GM23338 (cell line): ENCODE measurements around the gene RTL1. TPM values are rescaled to one million over a fixed set of nuclear protein-coding genes. Genes with fewer than 3 reads are reported as not detected.

Experiments used
- ATAC-seq: fragments of 200-7000 bp; cut with Tn5 transposase; 3 replicates; pipeline ENCODE4 v1.9.1; 2020
- DNase-seq: peaks from one replicate; pipeline ENCODE4 v3.0.0-alpha.2; 2015; ENCODE audit warnings: low spot score
- H2AFZ ChIP-seq: fragments of 200-600 bp; sonication (generic); 2 replicates; pipeline ENCODE4 v1.8.0; 2016; ENCODE audit warnings: antibody characterized with exemption, mild to moderate bottlenecking, moderate library complexity
- H3F3A ChIP-seq: fragments of 200-600 bp; sonication (generic); replicated peaks from 2 replicates; pipeline ENCODE4 v1.8.0; 2017; ENCODE audit warnings: antibody characterized with exemption, mixed run types, low read depth
- H3K27ac ChIP-seq: fragments of 200-600 bp; sonication (generic); 2 replicates; pipeline ENCODE4 v1.6.1; 2016; ENCODE audit warnings: low read depth
- H3K27me3 ChIP-seq: fragments of 200-600 bp; sonication (generic); 2 replicates; pipeline ENCODE4 v1.8.0; 2016; ENCODE audit warnings: mild to moderate bottlenecking, mixed run types, moderate library complexity; ENCODE audit not compliant: insufficient read depth
- H3K36me3 ChIP-seq: fragments of 200-600 bp; sonication (generic); 2 replicates; pipeline ENCODE4 v1.8.0; 2016; ENCODE audit warnings: mild to moderate bottlenecking; ENCODE audit not compliant: insufficient read depth
- H3K4me1 ChIP-seq: fragments of 200-600 bp; sonication (generic); 2 replicates; pipeline ENCODE4 v1.8.0; 2016; ENCODE audit warnings: mild to moderate bottlenecking, moderate library complexity; ENCODE audit not compliant: insufficient read depth
- H3K4me2 ChIP-seq: fragments of 200-600 bp; sonication (generic); 2 replicates; pipeline ENCODE4 v1.7.1; 2017; ENCODE audit warnings: mixed run types
- H3K4me3 ChIP-seq: fragments of 200-600 bp; sonication (generic); 2 replicates; pipeline ENCODE4 v1.6.1; 2016; ENCODE audit warnings: mixed run types
- H3K79me2 ChIP-seq: fragments of 200-600 bp; sonication (generic); replicated peaks from 2 replicates; pipeline ENCODE4 v1.8.0; 2017; ENCODE audit warnings: mild to moderate bottlenecking; ENCODE audit not compliant: insufficient read depth
- H3K9me2 ChIP-seq: fragments of 200-600 bp; sonication (generic); 2 replicates; pipeline ENCODE4 v1.8.0; 2017; ENCODE audit not compliant: insufficient read depth
- H4K20me1 ChIP-seq: fragments of 200-600 bp; sonication (generic); replicated peaks from 2 replicates; pipeline ENCODE4 v1.8.0; 2017; ENCODE audit warnings: mild to moderate bottlenecking; ENCODE audit not compliant: insufficient read depth
- H3K27ac Mint-ChIP-seq: 2 replicates; pipeline ENCODE4 v1.8.0; 2020; ENCODE audit warnings: inconsistent platforms, mild to moderate bottlenecking, moderate library complexity, mixed read lengths
- H3K27me3 Mint-ChIP-seq: 3 replicates; pipeline ENCODE4 v1.8.0; 2022; ENCODE audit warnings: low read depth, mild to moderate bottlenecking, moderate library complexity, mixed read lengths, inconsistent platforms; ENCODE audit not compliant: insufficient read depth, poor library complexity
- H3K36me3 Mint-ChIP-seq: 3 replicates; pipeline ENCODE4 v1.8.0; 2021; ENCODE audit warnings: low read depth, mild to moderate bottlenecking, inconsistent platforms, moderate library complexity, mixed read lengths
- H3K4me1 Mint-ChIP-seq: 3 replicates; pipeline ENCODE4 v1.8.0; 2020; ENCODE audit warnings: mild to moderate bottlenecking, inconsistent platforms, mixed read lengths
- H3K4me3 Mint-ChIP-seq: 3 replicates; pipeline ENCODE4 v1.8.0; 2021; ENCODE audit warnings: moderate library complexity, mild to moderate bottlenecking, inconsistent platforms, mixed read lengths
- H3K9me3 Mint-ChIP-seq: 3 replicates; pipeline ENCODE4 v1.8.0; 2020; ENCODE audit warnings: moderate library complexity, mild to moderate bottlenecking, inconsistent platforms, mixed read lengths
- CREB1 ChIP-seq: fragments of 250-450 bp; sonication (Bioruptor Pico); IDR thresholded peaks from 2 replicates; pipeline ENCODE4 v1.5.0; 2020; ENCODE audit warnings: low read depth, mild to moderate bottlenecking, moderate library complexity
- CTCF ChIP-seq, 2 experiments: fragments of 200-600 bp in 1 of 2; sonication (generic) in 1 of 2; conservative IDR thresholded peaks; 2 replicates each; pipeline versions ENCODE4 v1.5.1 to v1.6.1; 2016 to 2017; ENCODE audit warnings: antibody characterized with exemption in 2 of 2, low read depth in 2 of 2, mild to moderate bottlenecking in 2 of 2, moderate library complexity in 1 of 2
- ETS1 ChIP-seq: IDR thresholded peaks from 2 replicates; pipeline ENCODE4 v1.6.1; 2016; ENCODE audit warnings: antibody characterized with exemption
- EZH2 ChIP-seq: fragments of 200-600 bp; sonication (generic); IDR thresholded peaks from one replicate; pipeline ENCODE4 v1.8.0; 2017; ENCODE audit warnings: antibody characterized with exemption, mild to moderate bottlenecking, low read depth; ENCODE audit not compliant: unreplicated experiment
- EZH2phosphoT487 ChIP-seq: fragments of 200-600 bp; sonication (generic); IDR thresholded peaks from one replicate; pipeline ENCODE4 v1.8.1; 2018; ENCODE audit warnings: antibody characterized with exemption; ENCODE audit not compliant: unreplicated experiment
- JUNB ChIP-seq: IDR thresholded peaks from one replicate; pipeline ENCODE4 v1.6.1; 2016; ENCODE audit warnings: antibody characterized with exemption; ENCODE audit not compliant: unreplicated experiment
- NANOG ChIP-seq: IDR thresholded peaks from 2 replicates; pipeline ENCODE4 v1.6.1; 2016; ENCODE audit warnings: antibody characterized with exemption, borderline replicate concordance
- POLR2AphosphoS5 ChIP-seq: IDR thresholded peaks from 2 replicates; pipeline ENCODE4 v1.6.1; 2016; ENCODE audit warnings: antibody characterized with exemption, low read depth
- REST ChIP-seq: IDR thresholded peaks from one replicate; pipeline ENCODE4 v1.6.1; 2018; ENCODE audit warnings: antibody characterized with exemption; ENCODE audit not compliant: unreplicated experiment
- STAT1 ChIP-seq: IDR thresholded peaks from one replicate; pipeline ENCODE4 v1.6.1; 2016; ENCODE audit warnings: antibody characterized with exemption; ENCODE audit not compliant: unreplicated experiment
- ZNF114 ChIP-seq: fragments of 250-450 bp; sonication (Bioruptor Pico); IDR thresholded peaks from 2 replicates; pipeline ENCODE4 v1.5.0; 2020; ENCODE audit warnings: mild to moderate bottlenecking, moderate library complexity
- ZNF331 ChIP-seq: fragments of 250-450 bp; sonication (Bioruptor Pico); IDR thresholded peaks from 2 replicates; pipeline ENCODE4 v1.5.0; 2020; ENCODE audit warnings: low read depth, mild to moderate bottlenecking, moderate library complexity
- long read RNA-seq: library from polyadenylated mRNA; unstranded; transcript quantifications from one replicate; pipeline ENCODE4 v2.0.0, GENCODE V29; 2020; ENCODE audit not compliant: unreplicated experiment
- polyA plus RNA-seq: library from polyadenylated mRNA; unstranded; fragments of >200 nt; fragmentation: Nextera tagmentation; extraction: Ambion mirVana; gene quantifications from 2 replicates; pipeline ENCODE4 v1.2.1, GENCODE V29; 2016
- total RNA-seq: library from RNA; depleted of rRNA; stranded (reverse); fragments of >200 nt; shearing (Covaris generic); gene quantifications from 2 replicates; pipeline ENCODE4 v1.2.3, GENCODE V29; 2014; rRNA removed
- TF ChIP-seq, protein P1 (sequence below): fragments of 250-450 bp; sonication (Bioruptor Pico); IDR thresholded peaks from 2 replicates; pipeline ENCODE4 v1.5.0; 2020; ENCODE audit warnings: mild to moderate bottlenecking, moderate library complexity

The RTL1 gene
- total RNA-seq = not detected in 2 replicates
- polyA plus RNA-seq = not detected in 2 replicates
- long read RNA-seq = 0 reads

GRCh38 chr14:100903672-100904185, at the start of gene RTL1:
Gene RTL1, minus strand, starts transcription at chr14:100903722. Its CDS starts 18,934 bp downstream, at chr14:100884788.
- Mint-ChIP-seq H3K27ac (no peak within 1 kb of the TSS), H3K9me3 (peaks cover 13% of the 10 kb centered on the region), H3K36me3 (peaks cover 6% of the 10 kb centered on the region; the same call in 2 of the 3 replicates), H3K27me3 (peaks cover 50% of the 10 kb centered on the region), H3K4me1 (peaks cover 44% of the 10 kb centered on the region), H3K4me3 (peak within 1 kb of the TSS; percentile 81)
- Histone ChIP-seq H3K9me2 (no peaks in the 10 kb centered on the region), H2AFZ (peak within 1 kb of the TSS; percentile 81), H3K79me2 (no peaks in the 10 kb centered on the region), H3F3A (no peaks in the 10 kb centered on the region), H3K27me3 (peaks cover 38% of the 10 kb centered on the region), H4K20me1 (no peaks in the 10 kb centered on the region; the same call in 1 of the 2 replicates), H3K4me2 (peak within 1 kb of the TSS; percentile 82), H3K4me3 (peak within 1 kb of the TSS; percentile 64), H3K36me3 (no peaks in the 10 kb centered on the region), H3K27ac (no peak within 1 kb of the TSS), H3K4me1 (peaks cover 28% of the 10 kb centered on the region)
- no peak for TF ChIP-seq EZH2
- no peak for TF ChIP-seq EZH2phosphoT487
- no peak for TF ChIP-seq NANOG
- TF ChIP-seq ZNF331 (CRISPR knock-in tag) = no peak
- TF ChIP-seq REST = no peak
- no peak for TF ChIP-seq ETS1
- no peak for TF ChIP-seq CTCF (conservative IDR thresholded peaks at IDR 0.05; ENCODE audit: low read depth in 2 of 2)
- TF ChIP-seq, protein P1, sequence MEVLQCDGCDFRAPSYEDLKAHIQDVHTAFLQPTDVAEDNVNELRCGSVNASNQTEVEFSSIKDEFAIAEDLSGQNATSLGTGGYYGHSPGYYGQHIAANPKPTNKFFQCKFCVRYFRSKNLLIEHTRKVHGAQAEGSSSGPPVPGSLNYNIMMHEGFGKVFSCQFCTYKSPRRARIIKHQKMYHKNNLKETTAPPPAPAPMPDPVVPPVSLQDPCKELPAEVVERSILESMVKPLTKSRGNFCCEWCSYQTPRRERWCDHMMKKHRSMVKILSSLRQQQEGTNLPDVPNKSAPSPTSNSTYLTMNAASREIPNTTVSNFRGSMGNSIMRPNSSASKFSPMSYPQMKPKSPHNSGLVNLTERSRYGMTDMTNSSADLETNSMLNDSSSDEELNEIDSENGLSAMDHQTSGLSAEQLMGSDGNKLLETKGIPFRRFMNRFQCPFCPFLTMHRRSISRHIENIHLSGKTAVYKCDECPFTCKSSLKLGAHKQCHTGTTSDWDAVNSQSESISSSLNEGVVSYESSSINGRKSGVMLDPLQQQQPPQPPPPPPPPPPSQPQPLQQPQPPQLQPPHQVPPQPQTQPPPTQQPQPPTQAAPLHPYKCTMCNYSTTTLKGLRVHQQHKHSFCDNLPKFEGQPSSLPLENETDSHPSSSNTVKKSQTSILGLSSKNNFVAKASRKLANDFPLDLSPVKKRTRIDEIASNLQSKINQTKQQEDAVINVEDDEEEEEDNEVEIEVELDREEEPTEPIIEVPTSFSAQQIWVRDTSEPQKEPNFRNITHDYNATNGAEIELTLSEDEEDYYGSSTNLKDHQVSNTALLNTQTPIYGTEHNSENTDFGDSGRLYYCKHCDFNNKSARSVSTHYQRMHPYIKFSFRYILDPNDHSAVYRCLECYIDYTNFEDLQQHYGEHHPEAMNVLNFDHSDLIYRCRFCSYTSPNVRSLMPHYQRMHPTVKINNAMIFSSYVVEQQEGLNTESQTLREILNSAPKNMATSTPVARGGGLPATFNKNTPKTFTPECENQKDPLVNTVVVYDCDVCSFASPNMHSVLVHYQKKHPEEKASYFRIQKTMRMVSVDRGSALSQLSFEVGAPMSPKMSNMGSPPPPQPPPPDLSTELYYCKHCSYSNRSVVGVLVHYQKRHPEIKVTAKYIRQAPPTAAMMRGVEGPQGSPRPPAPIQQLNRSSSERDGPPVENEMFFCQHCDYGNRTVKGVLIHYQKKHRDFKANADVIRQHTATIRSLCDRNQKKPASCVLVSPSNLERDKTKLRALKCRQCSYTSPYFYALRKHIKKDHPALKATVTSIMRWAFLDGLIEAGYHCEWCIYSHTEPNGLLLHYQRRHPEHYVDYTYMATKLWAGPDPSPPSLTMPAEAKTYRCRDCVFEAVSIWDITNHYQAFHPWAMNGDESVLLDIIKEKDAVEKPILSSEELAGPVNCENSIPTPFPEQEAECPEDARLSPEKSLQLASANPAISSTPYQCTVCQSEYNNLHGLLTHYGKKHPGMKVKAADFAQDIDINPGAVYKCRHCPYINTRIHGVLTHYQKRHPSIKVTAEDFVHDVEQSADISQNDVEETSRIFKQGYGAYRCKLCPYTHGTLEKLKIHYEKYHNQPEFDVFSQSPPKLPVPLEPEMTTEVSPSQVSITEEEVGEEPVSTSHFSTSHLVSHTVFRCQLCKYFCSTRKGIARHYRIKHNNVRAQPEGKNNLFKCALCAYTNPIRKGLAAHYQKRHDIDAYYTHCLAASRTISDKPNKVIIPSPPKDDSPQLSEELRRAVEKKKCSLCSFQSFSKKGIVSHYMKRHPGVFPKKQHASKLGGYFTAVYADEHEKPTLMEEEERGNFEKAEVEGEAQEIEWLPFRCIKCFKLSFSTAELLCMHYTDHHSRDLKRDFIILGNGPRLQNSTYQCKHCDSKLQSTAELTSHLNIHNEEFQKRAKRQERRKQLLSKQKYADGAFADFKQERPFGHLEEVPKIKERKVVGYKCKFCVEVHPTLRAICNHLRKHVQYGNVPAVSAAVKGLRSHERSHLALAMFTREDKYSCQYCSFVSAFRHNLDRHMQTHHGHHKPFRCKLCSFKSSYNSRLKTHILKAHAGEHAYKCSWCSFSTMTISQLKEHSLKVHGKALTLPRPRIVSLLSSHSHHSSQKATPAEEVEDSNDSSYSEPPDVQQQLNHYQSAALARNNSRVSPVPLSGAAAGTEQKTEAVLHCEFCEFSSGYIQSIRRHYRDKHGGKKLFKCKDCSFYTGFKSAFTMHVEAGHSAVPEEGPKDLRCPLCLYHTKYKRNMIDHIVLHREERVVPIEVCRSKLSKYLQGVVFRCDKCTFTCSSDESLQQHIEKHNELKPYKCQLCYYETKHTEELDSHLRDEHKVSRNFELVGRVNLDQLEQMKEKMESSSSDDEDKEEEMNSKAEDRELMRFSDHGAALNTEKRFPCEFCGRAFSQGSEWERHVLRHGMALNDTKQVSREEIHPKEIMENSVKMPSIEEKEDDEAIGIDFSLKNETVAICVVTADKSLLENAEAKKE = no peak
- TF ChIP-seq POLR2AphosphoS5 = no peak
- no peak for TF ChIP-seq JUNB
- no peak for TF ChIP-seq CREB1
- TF ChIP-seq ZNF114 (CRISPR knock-in tag) = no peak
- TF ChIP-seq STAT1 = no peak
- DNase-seq (no peak), ATAC-seq (no peak)
